GM10248 (cell line): ENCODE results near the gene NDUFAF5.

ENCODE experiments used
- CTCF ChIA-PET: fragments of 300-600 bp; sonication (Branson Sonifier 250); formaldehyde crosslinking; extraction: SDS; loops from one replicate; lab custom pipeline; 2021; ENCODE audit warnings: antibody characterized with exemption; lab: Yijun Ruan, JAX
- POLR2A ChIA-PET: fragments of 350-650 bp; sonication (Branson Sonifier 250); formaldehyde crosslinking; extraction: SDS; loops from one replicate; lab custom pipeline; 2020; ENCODE audit warnings: antibody characterized with exemption; lab: Yijun Ruan, JAX
- DNase-seq: peaks from one replicate; pipeline ENCODE4 v3.0.0; 2012; ENCODE audit errors: extremely low spot score
- TF ChIP-seq, protein P1 (sequence below): IDR thresholded peaks from 2 replicates; pipeline ENCODE4 v1.5.1; 2012; ENCODE audit warnings: mild to moderate bottlenecking, low read depth; ENCODE audit errors: extremely low read depth, missing control alignments, control extremely low read depth

The NDUFAF5 gene

GRCh38 chr20:13841206-13841605 is 56.4 kb downstream of the NDUFAF5 start:
- TF ChIP-seq, protein P1, sequence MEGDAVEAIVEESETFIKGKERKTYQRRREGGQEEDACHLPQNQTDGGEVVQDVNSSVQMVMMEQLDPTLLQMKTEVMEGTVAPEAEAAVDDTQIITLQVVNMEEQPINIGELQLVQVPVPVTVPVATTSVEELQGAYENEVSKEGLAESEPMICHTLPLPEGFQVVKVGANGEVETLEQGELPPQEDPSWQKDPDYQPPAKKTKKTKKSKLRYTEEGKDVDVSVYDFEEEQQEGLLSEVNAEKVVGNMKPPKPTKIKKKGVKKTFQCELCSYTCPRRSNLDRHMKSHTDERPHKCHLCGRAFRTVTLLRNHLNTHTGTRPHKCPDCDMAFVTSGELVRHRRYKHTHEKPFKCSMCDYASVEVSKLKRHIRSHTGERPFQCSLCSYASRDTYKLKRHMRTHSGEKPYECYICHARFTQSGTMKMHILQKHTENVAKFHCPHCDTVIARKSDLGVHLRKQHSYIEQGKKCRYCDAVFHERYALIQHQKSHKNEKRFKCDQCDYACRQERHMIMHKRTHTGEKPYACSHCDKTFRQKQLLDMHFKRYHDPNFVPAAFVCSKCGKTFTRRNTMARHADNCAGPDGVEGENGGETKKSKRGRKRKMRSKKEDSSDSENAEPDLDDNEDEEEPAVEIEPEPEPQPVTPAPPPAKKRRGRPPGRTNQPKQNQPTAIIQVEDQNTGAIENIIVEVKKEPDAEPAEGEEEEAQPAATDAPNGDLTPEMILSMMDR, result no peak
- DNase-seq, result no peak
- CTCF ChIA-PET, result interaction anchor here (1.3 to 2.2 kb wide), 3 partner anchors 10 to 31 kb away, joined by 3 to 9 read pairs (median 5); no protein-coding TSS in a partner anchor
- POLR2A ChIA-PET, result no interaction called here

DNA sequence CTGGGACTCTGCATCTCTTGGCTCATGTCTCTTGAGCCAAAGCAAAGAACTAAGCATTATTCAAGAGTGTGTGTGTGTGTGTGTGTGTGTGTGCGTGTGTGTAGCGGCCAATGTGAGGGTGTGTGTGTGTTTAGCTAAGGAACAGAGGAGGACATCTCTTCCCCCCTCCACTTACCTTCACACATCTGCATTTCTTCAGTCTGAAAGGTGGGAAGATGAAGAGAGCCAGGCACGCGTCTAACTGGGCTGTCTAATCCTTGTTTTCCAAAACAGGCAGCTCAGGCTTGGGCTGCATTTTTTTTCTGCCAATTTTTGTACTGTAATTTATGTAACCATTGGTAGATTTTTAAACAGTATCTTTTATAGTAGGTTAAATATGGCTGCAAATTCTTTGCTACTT is 59.5 kb downstream of the NDUFAF5 start:
- ChIA-PET CTCF (interaction anchor here (1.2 to 2.4 kb wide), 3 partner anchors 9 to 25 kb away, joined by 3 to 6 read pairs (median 4); no protein-coding TSS in a partner anchor), POLR2A (no interaction called here)
- TF ChIP-seq, protein P1, result no peak
- DNase-seq, result no peak

DNA sequence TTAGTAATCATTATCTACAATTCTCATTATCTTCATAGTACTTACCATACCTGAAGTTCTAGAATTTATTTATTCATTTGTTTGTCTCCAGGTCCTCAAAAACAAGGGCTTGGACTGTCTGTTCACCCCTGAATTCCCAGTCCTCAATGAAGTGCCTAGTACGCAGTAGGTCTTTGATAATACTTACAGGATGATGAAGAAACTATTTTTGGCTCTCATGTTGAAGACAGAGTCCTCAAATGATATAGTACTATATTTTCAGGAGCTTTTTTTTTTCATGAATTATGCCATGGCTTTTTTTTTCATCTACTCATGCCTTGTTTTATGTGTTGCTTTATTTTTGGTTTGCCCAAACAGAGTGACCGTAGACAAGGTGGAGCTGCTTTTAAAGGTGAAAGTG is 66.5 kb downstream of the NDUFAF5 start:
- POLR2A ChIA-PET, result no interaction called here
- CTCF ChIA-PET, result interaction anchor here (0.9 to 2.2 kb wide), 2 partner anchors 10 to 31 kb away, joined by 3 to 7 read pairs; no protein-coding TSS in a partner anchor
- DNase-seq, result no peak
- TF ChIP-seq, protein P1, result no peak

DNA sequence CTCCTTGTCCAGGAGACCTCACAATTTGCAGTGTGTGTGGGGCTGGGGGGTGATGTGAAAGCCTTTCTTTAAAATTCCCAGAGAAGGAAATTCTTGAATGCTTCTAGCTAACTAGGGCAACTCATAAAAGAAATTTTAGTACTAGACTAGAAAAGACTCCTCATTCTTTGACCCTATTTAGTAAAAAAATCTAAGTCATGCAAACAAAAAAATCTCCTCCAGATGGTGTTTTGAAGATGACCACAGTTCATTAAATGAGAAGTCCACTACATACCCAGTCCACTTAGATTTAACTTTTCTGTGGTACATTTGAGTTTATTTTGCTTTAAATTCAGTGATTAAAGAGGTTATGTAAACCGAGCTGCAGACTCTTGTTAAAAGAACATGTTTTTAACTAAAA is 67.5 kb downstream of the NDUFAF5 start:
- ChIA-PET CTCF (interaction anchor here (0.7 to 2.2 kb wide), 2 partner anchors 11 to 32 kb away, joined by 3 to 7 read pairs; no protein-coding TSS in a partner anchor), POLR2A (no interaction called here)
- no peak for DNase-seq
- TF ChIP-seq, protein P1, result no peak

GRCh38 chr20:13855613-13856012 is 70.8 kb downstream of the NDUFAF5 start:
- TF ChIP-seq, protein P1, result no peak
- DNase-seq, result no peak
- POLR2A ChIA-PET, result no interaction called here
- CTCF ChIA-PET, result no interaction called here

DNA sequence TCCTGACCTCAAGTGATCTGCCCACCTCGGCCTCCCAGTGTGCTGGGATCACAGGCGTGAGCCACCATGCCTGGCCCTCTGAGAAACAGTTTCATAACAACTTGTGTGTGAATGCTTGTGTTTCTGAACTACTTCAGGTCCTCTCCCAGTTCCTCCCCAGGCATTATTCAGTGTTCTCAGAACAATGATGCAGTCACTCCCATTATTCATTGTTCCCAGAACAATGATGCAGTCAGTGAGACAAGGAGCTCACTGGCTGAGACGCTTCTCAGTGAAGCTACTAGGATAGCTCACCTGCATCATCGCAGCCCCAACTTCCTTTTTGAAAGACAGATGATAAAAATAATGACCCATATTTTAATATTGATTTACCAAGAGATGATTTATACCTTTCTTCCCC is 71.5 kb downstream of the NDUFAF5 start:
- TF ChIP-seq, protein P1, result no peak
- DNase-seq, result no peak
- ChIA-PET CTCF (no interaction called here), POLR2A (no interaction called here)
